Uterus (tissue), 4 donors: ENCODE results near the gene PARD3. TPM values are rescaled to one million over a fixed set of nuclear protein-coding genes. Genes with fewer than 3 reads are reported as not detected.

Experiments
- DNase-seq, 2 donors: peaks; one replicate each; pipeline ENCODE4 v3.0.0-alpha.2; 2019 to 2020
- H3K27ac ChIP-seq, 2 donors: fragments of 200-600 bp; sonication (generic); 1 replicate in 1 of 2; 2 replicates in 1 of 2; pipeline ENCODE4 v1.5.1; 2016 to 2018
- H3K27me3 ChIP-seq, 2 donors: fragments of 200-600 bp; sonication (generic); one replicate each; pipeline ENCODE4 v1.5.1; 2018 to 2019; ENCODE audit warnings: control low read depth in 1 of 2
- H3K36me3 ChIP-seq, 2 donors: fragments of 200-600 bp; sonication (generic); one replicate each; pipeline ENCODE4 v1.5.1; 2019; ENCODE audit warnings: control low read depth in 1 of 2
- H3K4me1 ChIP-seq, 2 donors: fragments of 200-600 bp; sonication (generic); one replicate each; pipeline ENCODE4 v1.5.1; 2018 to 2019; ENCODE audit warnings: control low read depth in 1 of 2
- H3K4me3 ChIP-seq, 2 donors: fragments of 200-600 bp; sonication (generic); 1 replicate in 1 of 2; 2 replicates in 1 of 2; pipeline ENCODE4 v1.5.1; 2018 to 2019; ENCODE audit warnings: mild to moderate bottlenecking in 1 of 2
- H3K9me3 ChIP-seq, 2 donors: fragments of 200-600 bp; sonication (generic); one replicate each; pipeline ENCODE4 v1.5.1; 2019; ENCODE audit warnings: control low read depth in 1 of 2
- CTCF ChIP-seq, 4 experiments: fragments of 200-600 bp in 2 of 4; fragments of 450-650 bp in 2 of 4; sonication (generic) in 2 of 4; IDR thresholded peaks; one replicate each; pipeline ENCODE4 v1.5.1; 2016 to 2019; ENCODE audit warnings: antibody characterized with exemption in 4 of 4, mild to moderate bottlenecking in 2 of 4, moderate library complexity in 1 of 4
- POLR2A ChIP-seq, 2 donors: fragments of 450-650 bp; IDR thresholded peaks; one replicate each; pipeline ENCODE4 v1.6.1; 2016; ENCODE audit warnings: antibody characterized with exemption in 2 of 2, mild to moderate bottlenecking in 1 of 2, moderate library complexity in 1 of 2
- intact Hi-C: fragments of 100-400 bp; cut with DNase I; formaldehyde crosslinking; loops from one replicate; pipeline ENCODE4 v1.15.1; 2023; ENCODE audit warnings: low total_unique reads
- total RNA-seq, 4 donors: library from RNA; depleted of rRNA in 3 of 4; stranded (reverse); fragments of >200 nt in 3 of 4; gene quantifications; one replicate each; pipeline versions ENCODE4 v1.1.0 to v1.2.4, GENCODE V29; 2014 to 2023
- donor health status: DM: yes; HTN: yes; CAD: no.

The PARD3 gene
- total RNA-seq, 4 donors from 2014 or later = 42.1 to 96.1 (median 51.5) TPM

GRCh38 chr10:34091635-34092195 is 723.4 kb downstream of the PARD3 start:
- Histone ChIP-seq H3K36me3 (no peaks in the 10 kb centered on the region), H3K27ac (no peak overlapping the region), H3K27me3 (no peaks in the 10 kb centered on the region), H3K4me3 (no peak overlapping the region), H3K9me3 (peaks cover 0 to 3% of the 10 kb centered on the region in 2 donors), H3K4me1 (no peaks in the 10 kb centered on the region)
- intact Hi-C loops = no loop called here
- DNase-seq = no peak
- TF ChIP-seq POLR2A (IDR thresholded peaks at IDR 0.05) = no peak
- TF ChIP-seq CTCF (IDR thresholded peaks at IDR 0.05) = no peak

GRCh38 chr10:34089253-34089652 is 725.8 kb downstream of the PARD3 start:
- no peak overlapping the region for H3K27ac ChIP-seq
- no peaks in the 10 kb centered on the region for H3K4me1 ChIP-seq
- TF ChIP-seq CTCF (IDR thresholded peaks at IDR 0.05) (no peak), POLR2A (IDR thresholded peaks at IDR 0.05) (no peak)
- DNase-seq = no peak
- no peaks in the 10 kb centered on the region for H3K27me3 ChIP-seq
- intact Hi-C loops = no loop called here
- H3K9me3 ChIP-seq = no peaks in the 10 kb centered on the region
- no peaks in the 10 kb centered on the region for H3K36me3 ChIP-seq
- H3K4me3 ChIP-seq = no peak overlapping the region

- no peaks in the 10 kb centered on the region for H3K4me1 ChIP-seq
- H3K27me3 ChIP-seq = no peaks in the 10 kb centered on the region
- H3K36me3 ChIP-seq = no peaks in the 10 kb centered on the region
- H3K9me3 ChIP-seq = no peaks in the 10 kb centered on the region
- TF ChIP-seq CTCF (IDR thresholded peaks at IDR 0.05) (no peak), POLR2A (IDR thresholded peaks at IDR 0.05) (no peak)
- H3K4me3 ChIP-seq = no peak overlapping the region
- no peak for DNase-seq
- intact Hi-C loops = no loop called here
- no peak overlapping the region for H3K27ac ChIP-seq
Measured at GRCh38 chr10:34088208-34088794, 726.8 kb downstream of the PARD3 start.

GRCh38 chr10:34087095-34087418 is 728.0 kb downstream of the PARD3 start:
- Histone ChIP-seq H3K4me1 (no peaks in the 10 kb centered on the region), H3K4me3 (no peak overlapping the region), H3K36me3 (no peaks in the 10 kb centered on the region), H3K27me3 (no peaks in the 10 kb centered on the region), H3K27ac (no peak overlapping the region), H3K9me3 (no peaks in the 10 kb centered on the region)
- intact Hi-C loops = no loop called here
- DNase-seq = no peak
- TF ChIP-seq POLR2A (IDR thresholded peaks at IDR 0.05) = no peak
- TF ChIP-seq CTCF (IDR thresholded peaks at IDR 0.05) = no peak

GRCh38 chr10:34083567-34083966 is 731.5 kb downstream of the PARD3 start:
- no peak overlapping the region for H3K27ac ChIP-seq
- no peak for TF ChIP-seq POLR2A (IDR thresholded peaks at IDR 0.05)
- TF ChIP-seq CTCF (IDR thresholded peaks at IDR 0.05) = no peak
- intact Hi-C loops = no loop called here
- no peaks in the 10 kb centered on the region for H3K9me3 ChIP-seq
- no peak overlapping the region for H3K4me3 ChIP-seq
- H3K27me3 ChIP-seq = no peaks in the 10 kb centered on the region
- no peaks in the 10 kb centered on the region for H3K36me3 ChIP-seq
- H3K4me1 ChIP-seq = no peaks in the 10 kb centered on the region
- no peak for DNase-seq
